Fibroblast of pulmonary artery (primary cell): Measurements from ENCODE around the gene PAWR.
"Not testable (repeated sequence)": the region's sequence is repeated elsewhere in the genome, so short reads cannot be mapped to it uniquely, and the experiment has no call there.

Source experiments
- DNase-seq: peaks from one replicate; pipeline ENCODE4 v3.0.0-alpha.2; 2010; ENCODE audit warnings: low read depth
- H3K4me3 ChIP-seq: replicated peaks from 2 replicates; pipeline ENCODE4 v1.5.1; 2011; ENCODE audit warnings: low read depth, mild to moderate bottlenecking, control low read depth, low read length, moderate library complexity
- TF ChIP-seq, protein P1 (sequence below): IDR thresholded peaks from 2 replicates; pipeline ENCODE4 v1.5.1; 2011; ENCODE audit warnings: mild to moderate bottlenecking, control low read depth, low read length, inconsistent platforms; ENCODE audit errors: missing control alignments

Gene PAWR

DNA sequence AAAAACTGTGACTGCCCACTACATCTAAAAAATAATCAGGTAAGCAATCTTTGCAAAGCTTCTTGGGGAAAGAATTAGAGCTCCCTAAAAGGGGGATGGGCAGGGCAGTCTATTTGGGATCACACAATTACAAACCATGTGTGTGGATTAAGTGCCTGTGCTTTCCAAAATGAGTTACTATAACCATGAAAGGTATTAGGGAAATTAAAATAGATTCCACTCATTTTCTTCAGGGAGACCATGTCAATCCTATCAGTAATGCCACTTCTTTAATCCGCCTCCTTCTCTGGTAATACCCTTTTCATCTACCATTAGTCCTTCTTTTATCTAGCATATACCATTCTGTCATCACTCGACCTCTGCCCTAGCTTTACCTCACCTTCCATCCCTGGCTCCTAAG is 53.7 kb downstream of the PAWR start:
- TF ChIP-seq, protein P1, sequence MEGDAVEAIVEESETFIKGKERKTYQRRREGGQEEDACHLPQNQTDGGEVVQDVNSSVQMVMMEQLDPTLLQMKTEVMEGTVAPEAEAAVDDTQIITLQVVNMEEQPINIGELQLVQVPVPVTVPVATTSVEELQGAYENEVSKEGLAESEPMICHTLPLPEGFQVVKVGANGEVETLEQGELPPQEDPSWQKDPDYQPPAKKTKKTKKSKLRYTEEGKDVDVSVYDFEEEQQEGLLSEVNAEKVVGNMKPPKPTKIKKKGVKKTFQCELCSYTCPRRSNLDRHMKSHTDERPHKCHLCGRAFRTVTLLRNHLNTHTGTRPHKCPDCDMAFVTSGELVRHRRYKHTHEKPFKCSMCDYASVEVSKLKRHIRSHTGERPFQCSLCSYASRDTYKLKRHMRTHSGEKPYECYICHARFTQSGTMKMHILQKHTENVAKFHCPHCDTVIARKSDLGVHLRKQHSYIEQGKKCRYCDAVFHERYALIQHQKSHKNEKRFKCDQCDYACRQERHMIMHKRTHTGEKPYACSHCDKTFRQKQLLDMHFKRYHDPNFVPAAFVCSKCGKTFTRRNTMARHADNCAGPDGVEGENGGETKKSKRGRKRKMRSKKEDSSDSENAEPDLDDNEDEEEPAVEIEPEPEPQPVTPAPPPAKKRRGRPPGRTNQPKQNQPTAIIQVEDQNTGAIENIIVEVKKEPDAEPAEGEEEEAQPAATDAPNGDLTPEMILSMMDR, result no peak
- H3K4me3 ChIP-seq, result no peak overlapping the region

DNA sequence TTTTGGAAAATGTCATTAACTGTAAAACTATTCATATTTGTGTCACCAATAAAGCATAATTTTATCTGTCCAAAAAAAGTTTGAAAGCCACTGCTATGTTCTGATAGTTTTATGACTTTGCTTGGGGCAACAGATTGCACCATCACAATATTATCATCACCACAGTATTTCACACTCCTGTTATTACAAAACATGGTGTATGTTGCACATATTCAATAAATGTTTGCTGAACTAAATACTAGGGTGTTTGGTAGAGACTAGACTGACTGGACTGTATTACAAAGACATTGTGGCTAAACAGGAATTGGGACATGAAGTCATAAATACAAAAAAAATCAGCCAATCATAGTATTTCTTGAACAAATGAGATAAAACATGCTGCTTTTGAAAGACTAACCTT is 55.1 kb downstream of the PAWR start:
- peak; percentile 59 for DNase-seq
- H3K4me3 ChIP-seq, result no peak overlapping the region
- TF ChIP-seq, protein P1, result no peak

More for the DNA sequence above, 53.7 kb downstream of the PAWR start:
- DNase-seq, result no peak

DNA sequence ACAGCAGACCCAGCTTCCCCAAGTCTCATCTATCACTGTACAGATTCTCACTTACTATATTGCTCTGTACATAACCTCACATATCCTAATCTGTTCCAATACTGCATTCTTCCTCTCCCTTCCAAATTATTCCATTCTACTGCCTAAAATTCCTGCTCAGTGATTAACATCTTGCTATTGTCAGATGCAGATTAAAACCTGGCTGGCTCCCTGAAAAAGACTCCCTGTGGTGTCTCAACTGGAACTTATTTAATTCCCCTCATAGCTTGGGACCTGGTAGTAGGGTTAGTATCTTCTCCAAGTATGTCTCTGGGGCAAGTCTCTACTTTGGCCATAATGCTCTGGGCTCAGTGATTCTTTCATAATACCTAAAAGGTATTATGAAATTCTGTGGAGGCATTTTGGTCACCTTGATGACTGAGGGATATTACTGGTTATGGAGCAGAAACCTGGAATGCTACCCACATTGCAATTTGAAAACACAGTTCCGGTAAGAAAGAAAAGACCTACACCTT is 55.8 kb downstream of the PAWR start:
- no peak overlapping the region for H3K4me3 ChIP-seq
- peak; percentile 16 for DNase-seq
- TF ChIP-seq, protein P1, result no peak

DNA sequence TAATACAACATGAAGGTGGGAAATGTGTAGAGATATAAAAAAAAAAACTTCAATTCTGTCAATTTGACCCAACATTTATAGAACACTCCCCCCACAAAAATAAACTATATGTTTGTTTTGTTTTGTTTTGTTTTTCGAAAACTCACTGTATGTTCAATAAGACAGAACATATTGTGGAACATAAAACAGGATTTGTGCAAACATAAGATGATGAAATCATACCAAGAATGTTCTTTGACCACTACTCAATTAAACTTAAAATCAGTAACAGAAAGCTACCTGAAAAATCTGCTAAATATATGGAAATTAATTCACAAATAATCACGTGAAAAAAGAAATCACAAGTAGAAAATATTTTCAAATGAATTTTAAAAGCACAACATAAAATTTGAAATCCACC is 61.2 kb downstream of the PAWR start:
- TF ChIP-seq, protein P1, result no peak
- DNase-seq, result no peak
- H3K4me3 ChIP-seq, result no peak overlapping the region

DNA sequence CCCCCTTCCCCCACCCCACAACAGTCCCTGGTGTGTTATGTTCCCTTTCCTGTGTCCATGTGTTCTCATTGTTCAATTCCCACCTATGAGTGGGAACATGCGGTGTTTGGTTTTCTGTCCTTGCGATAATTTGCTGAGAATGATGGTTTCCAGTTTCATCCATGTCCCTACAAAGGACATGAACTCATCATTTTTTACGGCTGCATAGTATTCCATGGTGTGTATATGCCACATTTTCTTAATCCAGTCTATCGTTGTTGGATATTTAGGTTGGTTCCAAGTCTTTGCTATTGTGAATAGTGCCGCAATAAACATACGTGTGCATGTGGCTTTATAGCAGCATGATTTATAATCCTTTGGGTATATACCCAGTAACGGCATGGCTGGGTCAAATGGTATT is 64.0 kb downstream of the PAWR start:
- DNase-seq, H3K4me3 ChIP-seq: not testable (repeated sequence)

DNA sequence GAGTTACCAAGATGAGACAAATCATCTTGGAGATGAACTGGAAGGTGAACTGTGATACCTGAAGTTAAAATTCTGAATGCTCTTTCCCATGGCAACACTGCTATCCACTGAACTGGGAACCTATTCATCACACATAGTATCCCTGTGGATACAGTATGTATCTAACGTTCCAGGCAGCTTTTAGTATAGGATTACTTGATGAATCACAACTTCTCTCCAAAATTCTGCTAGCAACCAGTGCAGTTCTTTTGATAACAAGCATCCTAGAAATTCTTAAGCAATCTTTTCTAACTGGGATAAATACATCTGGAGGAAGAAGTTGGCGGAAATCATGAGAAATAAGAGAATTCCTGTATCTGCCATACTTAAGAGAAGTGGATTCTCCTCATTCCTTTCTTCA is 66.4 kb downstream of the PAWR start:
- TF ChIP-seq, protein P1, result no peak

DNA sequence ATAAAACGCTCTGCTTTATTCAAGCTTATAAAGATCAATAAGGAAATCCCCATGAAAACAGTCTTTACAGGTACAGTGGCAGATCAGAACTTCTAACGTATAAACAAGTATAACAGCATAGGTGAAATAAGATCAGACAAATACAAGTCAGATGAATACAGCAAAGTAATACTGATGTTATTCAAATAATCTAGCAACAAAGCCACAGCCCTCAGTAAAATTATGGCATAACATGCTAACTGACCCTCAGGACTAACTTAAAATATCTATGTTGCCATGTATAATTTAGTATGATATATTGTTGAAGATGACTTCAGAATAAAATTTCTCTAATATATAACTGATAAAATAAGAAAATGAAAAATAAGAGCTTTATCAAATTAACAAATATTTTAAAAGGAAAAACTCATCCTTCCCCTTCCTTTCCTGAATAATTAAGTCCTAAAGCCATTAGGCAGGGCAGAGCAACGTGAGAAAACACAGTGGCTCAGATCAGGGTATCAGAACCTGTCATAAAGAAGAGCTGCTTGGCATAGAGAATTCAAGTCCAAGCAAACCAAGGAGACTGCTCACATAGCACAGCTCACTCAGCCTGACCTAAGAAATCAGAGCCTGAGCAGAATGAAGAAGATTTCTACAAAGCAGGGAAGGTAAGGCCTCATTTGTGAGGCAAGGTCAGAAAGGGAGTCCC is 70.7 kb downstream of the PAWR start:
- no peak for DNase-seq
- no peak overlapping the region for H3K4me3 ChIP-seq
- TF ChIP-seq, protein P1, result no peak

More for the DNA sequence above, 66.4 kb downstream of the PAWR start:
- peak; percentile 41 for DNase-seq
- no peak overlapping the region for H3K4me3 ChIP-seq
